Measurements from ENCODE around the gene GUF1. TPM values are rescaled to one million over a fixed set of nuclear protein-coding genes. Genes with fewer than 3 reads are reported as not detected.

Gene GUF1
- total and polyA plus RNA-seq, 2 of the 13 experiments (the other 11 are each of a cell fraction or from before 2014, with no cell fraction given) = 10.3 to 24.6 TPM

DNA sequence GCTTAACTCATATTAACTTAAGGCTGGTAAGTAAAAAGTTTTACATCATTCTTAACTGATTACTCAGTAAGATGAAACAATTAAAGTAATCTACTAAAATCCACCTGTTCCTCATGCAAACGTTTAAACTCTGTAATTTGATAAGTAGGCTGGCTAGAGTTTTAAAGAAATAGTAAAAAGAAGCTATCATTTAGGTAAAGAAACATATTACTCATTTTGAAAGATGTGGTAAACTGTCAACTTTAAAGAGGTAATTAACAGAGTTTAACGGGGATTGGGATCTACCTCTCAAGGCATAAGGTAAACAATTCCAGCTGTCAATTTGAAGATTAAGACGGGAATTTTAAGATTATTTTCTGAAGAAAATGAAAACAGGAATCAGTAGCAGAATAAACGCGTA, 38.4 kb downstream of the GUF1 start:
- TF ChIP-seq U2AF2 (IDR thresholded peaks at IDR 0.05; ENCODE audit: low read depth, low read length) (no peak), ZKSCAN1 (IDR thresholded peaks at IDR 0.05; ENCODE audit: low read length) (no peak), ZKSCAN8 (CRISPR knock-in tag; IDR thresholded peaks at IDR 0.05; ENCODE audit: borderline replicate concordance) (no peak), NFIC (IDR thresholded peaks at IDR 0.05; ENCODE audit: low read length) (no peak), HMGA1 (CRISPR knock-in tag; conservative IDR thresholded peaks at IDR 0.05) (no peak), ZNF3 (CRISPR knock-in tag; IDR thresholded peaks at IDR 0.05) (no peak), TBX2 (CRISPR knock-in tag; IDR thresholded peaks at IDR 0.05; ENCODE audit: borderline replicate concordance) (no peak), ZNF260 (CRISPR knock-in tag; IDR thresholded peaks at IDR 0.05; ENCODE audit: borderline replicate concordance, low read depth) (no peak), SALL1 (CRISPR knock-in tag; IDR thresholded peaks at IDR 0.05) (no peak), ZNF501 (CRISPR knock-in tag; IDR thresholded peaks at IDR 0.05) (no peak)
- TF ChIP-seq, protein P1, sequence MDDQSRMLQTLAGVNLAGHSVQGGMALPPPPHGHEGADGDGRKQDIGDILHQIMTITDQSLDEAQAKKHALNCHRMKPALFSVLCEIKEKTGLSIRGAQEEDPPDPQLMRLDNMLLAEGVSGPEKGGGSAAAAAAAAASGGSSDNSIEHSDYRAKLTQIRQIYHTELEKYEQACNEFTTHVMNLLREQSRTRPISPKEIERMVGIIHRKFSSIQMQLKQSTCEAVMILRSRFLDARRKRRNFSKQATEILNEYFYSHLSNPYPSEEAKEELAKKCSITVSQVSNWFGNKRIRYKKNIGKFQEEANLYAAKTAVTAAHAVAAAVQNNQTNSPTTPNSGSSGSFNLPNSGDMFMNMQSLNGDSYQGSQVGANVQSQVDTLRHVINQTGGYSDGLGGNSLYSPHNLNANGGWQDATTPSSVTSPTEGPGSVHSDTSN (CRISPR knock-in tag; IDR thresholded peaks at IDR 0.05; ENCODE audit: borderline replicate concordance) = no peak
- TF ChIP-seq, protein P2, sequence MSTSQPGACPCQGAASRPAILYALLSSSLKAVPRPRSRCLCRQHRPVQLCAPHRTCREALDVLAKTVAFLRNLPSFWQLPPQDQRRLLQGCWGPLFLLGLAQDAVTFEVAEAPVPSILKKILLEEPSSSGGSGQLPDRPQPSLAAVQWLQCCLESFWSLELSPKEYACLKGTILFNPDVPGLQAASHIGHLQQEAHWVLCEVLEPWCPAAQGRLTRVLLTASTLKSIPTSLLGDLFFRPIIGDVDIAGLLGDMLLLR (CRISPR knock-in tag; IDR thresholded peaks at IDR 0.05) = no peak
- TF ChIP-seq, protein P3, sequence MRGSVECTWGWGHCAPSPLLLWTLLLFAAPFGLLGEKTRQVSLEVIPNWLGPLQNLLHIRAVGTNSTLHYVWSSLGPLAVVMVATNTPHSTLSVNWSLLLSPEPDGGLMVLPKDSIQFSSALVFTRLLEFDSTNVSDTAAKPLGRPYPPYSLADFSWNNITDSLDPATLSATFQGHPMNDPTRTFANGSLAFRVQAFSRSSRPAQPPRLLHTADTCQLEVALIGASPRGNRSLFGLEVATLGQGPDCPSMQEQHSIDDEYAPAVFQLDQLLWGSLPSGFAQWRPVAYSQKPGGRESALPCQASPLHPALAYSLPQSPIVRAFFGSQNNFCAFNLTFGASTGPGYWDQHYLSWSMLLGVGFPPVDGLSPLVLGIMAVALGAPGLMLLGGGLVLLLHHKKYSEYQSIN (CRISPR knock-in tag; IDR thresholded peaks at IDR 0.05; ENCODE audit: borderline replicate concordance) = no peak
- TF ChIP-seq, protein P4, sequence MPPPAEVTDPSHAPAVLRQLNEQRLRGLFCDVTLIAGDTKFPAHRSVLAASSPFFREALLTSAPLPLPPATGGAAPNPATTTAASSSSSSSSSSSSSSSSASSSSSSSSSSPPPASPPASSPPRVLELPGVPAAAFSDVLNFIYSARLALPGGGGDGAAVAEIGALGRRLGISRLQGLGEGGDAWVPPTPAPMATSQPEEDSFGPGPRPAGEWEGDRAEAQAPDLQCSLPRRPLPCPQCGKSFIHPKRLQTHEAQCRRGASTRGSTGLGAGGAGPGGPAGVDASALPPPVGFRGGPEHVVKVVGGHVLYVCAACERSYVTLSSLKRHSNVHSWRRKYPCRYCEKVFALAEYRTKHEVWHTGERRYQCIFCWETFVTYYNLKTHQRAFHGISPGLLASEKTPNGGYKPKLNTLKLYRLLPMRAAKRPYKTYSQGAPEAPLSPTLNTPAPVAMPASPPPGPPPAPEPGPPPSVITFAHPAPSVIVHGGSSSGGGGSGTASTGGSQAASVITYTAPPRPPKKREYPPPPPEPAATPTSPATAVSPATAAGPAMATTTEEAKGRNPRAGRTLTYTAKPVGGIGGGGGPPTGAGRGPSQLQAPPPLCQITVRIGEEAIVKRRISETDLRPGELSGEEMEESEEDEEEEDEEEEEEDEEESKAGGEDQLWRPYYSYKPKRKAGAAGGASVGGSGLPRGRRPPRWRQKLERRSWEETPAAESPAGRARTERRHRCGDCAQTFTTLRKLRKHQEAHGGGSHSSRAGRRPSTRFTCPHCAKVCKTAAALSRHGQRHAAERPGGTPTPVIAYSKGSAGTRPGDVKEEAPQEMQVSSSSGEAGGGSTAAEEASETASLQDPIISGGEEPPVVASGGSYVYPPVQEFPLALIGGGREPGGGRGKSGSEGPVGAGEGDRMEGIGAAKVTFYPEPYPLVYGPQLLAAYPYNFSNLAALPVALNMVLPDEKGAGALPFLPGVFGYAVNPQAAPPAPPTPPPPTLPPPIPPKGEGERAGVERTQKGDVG (CRISPR knock-in tag; IDR thresholded peaks at IDR 0.05; ENCODE audit: borderline replicate concordance) = no peak
- TF ChIP-seq, protein P5, sequence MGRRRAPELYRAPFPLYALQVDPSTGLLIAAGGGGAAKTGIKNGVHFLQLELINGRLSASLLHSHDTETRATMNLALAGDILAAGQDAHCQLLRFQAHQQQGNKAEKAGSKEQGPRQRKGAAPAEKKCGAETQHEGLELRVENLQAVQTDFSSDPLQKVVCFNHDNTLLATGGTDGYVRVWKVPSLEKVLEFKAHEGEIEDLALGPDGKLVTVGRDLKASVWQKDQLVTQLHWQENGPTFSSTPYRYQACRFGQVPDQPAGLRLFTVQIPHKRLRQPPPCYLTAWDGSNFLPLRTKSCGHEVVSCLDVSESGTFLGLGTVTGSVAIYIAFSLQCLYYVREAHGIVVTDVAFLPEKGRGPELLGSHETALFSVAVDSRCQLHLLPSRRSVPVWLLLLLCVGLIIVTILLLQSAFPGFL (CRISPR knock-in tag; IDR thresholded peaks at IDR 0.05) = no peak
- ChIA-PET POLR2A (interaction anchor here (3.0 kb wide), 1 partner anchor 10 kb away, joined by 13 read pairs; the partner anchor contains the start of gene GNPDA2), CTCF (ENCODE audit: low intra/inter-chr PET ratio, low total read pairs) (no interaction called here)
- Histone ChIP-seq H3K27me3 (ENCODE audit: control insufficient read depth in 1 of 2, insufficient read depth in 2 of 2, low read length in 2 of 2) (no peaks in the 10 kb centered on the region), H3K9me3 (ENCODE audit: low read length) (no peaks in the 10 kb centered on the region), H3K4me2 (ENCODE audit: low read depth, low read length) (no peak overlapping the region), H3K36me3 (replicated peaks in 1 of 2; ENCODE audit: control insufficient read depth in 1 of 2, insufficient read depth in 2 of 2, low read length in 2 of 2) (no peaks in the 10 kb centered on the region), H3K9ac (ENCODE audit: insufficient read depth, low read depth, low read length) (no peak overlapping the region), H3K27ac (ENCODE audit: extremely low read length, insufficient read depth, low read length) (no peak overlapping the region), H2AFZ (ENCODE audit: low read length) (no peak overlapping the region), H3K4me3 (replicated peaks in 1 of 3; ENCODE audit: insufficient read depth in 1 of 3, low read depth in 2 of 3, low read length in 3 of 3) (no peak overlapping the region), H3K4me1 (ENCODE audit: insufficient read depth, low read length) (no peaks in the 10 kb centered on the region), H3K79me2 (ENCODE audit: insufficient read depth, low read length) (peaks cover 2% of the 10 kb centered on the region), H4K20me1 (ENCODE audit: insufficient read depth, low read length) (no peaks in the 10 kb centered on the region)
- intact Hi-C loops (cut with micrococcal nuclease; ENCODE audit: unreplicated experiment) (no loop called here), in situ Hi-C loops (cut with HindIII; ENCODE audit: extremely low pct_ligation_motif_present, low pct_unique_long_range_greater_than_20kb) (no loop called here)
- BruUV-seq (replicated peaks) = no TSS peak
- FAIRE-seq (no peak), ATAC-seq (no peak), DNase-seq (ENCODE audit: low spot score) (no peak)
- 74% methylated on average over 5 of the region's 5 CpGs for WGBS (ENCODE audit: low lambda C conversion rate)

Data from HepG2 (cell line).